Immature natural killer cell (primary cell): Measurements from ENCODE around the gene MYO18B. TPM values are rescaled to one million over a fixed set of nuclear protein-coding genes. Genes with fewer than 3 reads are reported as not detected.

Experiments
- DNase-seq, 3 donors: peaks; one replicate each; pipeline ENCODE4 v3.0.0; 2022; ENCODE audit warnings: mixed read lengths in 1 of 3
- H3K27ac Mint-ChIP-seq, 6 donors: one replicate each; pipeline ENCODE4 v1.8.0; 2020; ENCODE audit warnings: mixed read lengths in 6 of 6, mild to moderate bottlenecking in 5 of 6, inconsistent platforms in 4 of 6, moderate library complexity in 3 of 6
- H3K27me3 Mint-ChIP-seq, 3 donors: one replicate each; pipeline ENCODE4 v1.8.0; 2020 to 2021; ENCODE audit warnings: low read depth in 3 of 3, mild to moderate bottlenecking in 3 of 3, mixed read lengths in 3 of 3, moderate library complexity in 3 of 3, inconsistent platforms in 1 of 3
- H3K36me3 Mint-ChIP-seq, 3 donors: one replicate each; pipeline ENCODE4 v1.8.0; 2020; ENCODE audit warnings: mixed read lengths in 3 of 3, inconsistent platforms in 2 of 3, mild to moderate bottlenecking in 2 of 3
- H3K4me1 Mint-ChIP-seq, 2 donors: one replicate each; pipeline ENCODE4 v1.8.0; 2020; ENCODE audit warnings: inconsistent platforms in 2 of 2, mild to moderate bottlenecking in 2 of 2, mixed read lengths in 2 of 2, moderate library complexity in 1 of 2
- H3K4me3 Mint-ChIP-seq, 5 donors: one replicate each; pipeline ENCODE4 v1.8.0; 2020; ENCODE audit warnings: mild to moderate bottlenecking in 5 of 5, mixed read lengths in 5 of 5, inconsistent platforms in 3 of 5, moderate library complexity in 3 of 5
- H3K9me3 Mint-ChIP-seq, 6 donors: one replicate each; pipeline ENCODE4 v1.8.0; 2020; ENCODE audit warnings: mild to moderate bottlenecking in 6 of 6, mixed read lengths in 6 of 6, inconsistent platforms in 4 of 6, moderate library complexity in 3 of 6
- polyA plus RNA-seq, 3 donors: library from polyadenylated mRNA; unstranded; fragments of 300-500 nt; fragmentation: Illumina TruSeq; gene quantifications; one replicate each; pipeline ENCODE4 v1.2.3, GENCODE V29; 2021

Gene MYO18B
- polyA plus RNA-seq, 3 donors from 2014 or later = not detected

GRCh38 chr22:25728071-25728470 lies 13.9 kb upstream of the MYO18B start:
- peaks cover 0 to 4% (median 0%) of the 10 kb centered on the region in 3 donors for H3K27me3 Mint-ChIP-seq
- no peaks in the 10 kb centered on the region for H3K36me3 Mint-ChIP-seq
- no peaks in the 10 kb centered on the region for H3K9me3 Mint-ChIP-seq
- no peaks in the 10 kb centered on the region for H3K4me1 Mint-ChIP-seq
- no peak for DNase-seq
- H3K4me3 Mint-ChIP-seq = no peak overlapping the region
- H3K27ac Mint-ChIP-seq = no peak overlapping the region

- Mint-ChIP-seq H3K4me1 (no peaks in the 10 kb centered on the region), H3K36me3 (no peaks in the 10 kb centered on the region), H3K27ac (no peak overlapping the region), H3K27me3 (peaks cover 0 to 3% (median 2%) of the 10 kb centered on the region in 3 donors), H3K9me3 (no peaks in the 10 kb centered on the region), H3K4me3 (no peak overlapping the region)
- no peak for DNase-seq
Measured at GRCh38 chr22:25729016-25729995, 12.7 kb upstream of the MYO18B start.

GRCh38 chr22:25735650-25736049 lies 6.3 kb upstream of the MYO18B start:
- Mint-ChIP-seq H3K27ac (no peak overlapping the region), H3K4me3 (no peak overlapping the region), H3K27me3 (peaks cover 7 to 8% (median 8%) of the 10 kb centered on the region in 3 donors), H3K9me3 (no peaks in the 10 kb centered on the region), H3K4me1 (peaks cover 6 to 11% of the 10 kb centered on the region in 2 donors), H3K36me3 (no peaks in the 10 kb centered on the region)
- DNase-seq = no peak

- DNase-seq = peak; percentile 0 to 14 (median 9)
- Mint-ChIP-seq H3K4me1 (peaks cover 6 to 11% of the 10 kb centered on the region in 2 donors), H3K27me3 (peaks cover 7 to 8% (median 8%) of the 10 kb centered on the region in 3 donors), H3K27ac (peak overlapping the region in 1 of 6 donors; percentile 65), H3K9me3 (no peaks in the 10 kb centered on the region), H3K36me3 (no peaks in the 10 kb centered on the region), H3K4me3 (peak overlapping the region in 4 of 5 donors; percentile 3 to 62 (median 38))
Measured at GRCh38 chr22:25736378-25737011, 5.5 kb upstream of the MYO18B start.

- no peaks in the 10 kb centered on the region for H3K36me3 Mint-ChIP-seq
- no peaks in the 10 kb centered on the region for H3K9me3 Mint-ChIP-seq
- H3K4me1 Mint-ChIP-seq = peaks cover 6 to 11% of the 10 kb centered on the region in 2 donors
- no peak overlapping the region for H3K4me3 Mint-ChIP-seq
- no peak overlapping the region for H3K27ac Mint-ChIP-seq
- no peak for DNase-seq
- peaks cover 4 to 10% (median 8%) of the 10 kb centered on the region in 3 donors for H3K27me3 Mint-ChIP-seq
Measured at GRCh38 chr22:25739659-25740344, 2.2 kb upstream of the MYO18B start.

GRCh38 chr22:25742918-25743708 lies 1.1 kb downstream of the MYO18B start:
- DNase-seq = no peak
- Mint-ChIP-seq H3K9me3 (no peaks in the 10 kb centered on the region), H3K4me3 (no peak overlapping the region), H3K27me3 (peaks cover 5 to 6% (median 6%) of the 10 kb centered on the region in 3 donors), H3K4me1 (no peaks in the 10 kb centered on the region), H3K36me3 (no peaks in the 10 kb centered on the region), H3K27ac (no peak overlapping the region)

GRCh38 chr22:25744694-25745093 lies 2.7 kb downstream of the MYO18B start:
- Mint-ChIP-seq H3K4me1 (no peaks in the 10 kb centered on the region), H3K27me3 (peaks cover 3 to 5% (median 4%) of the 10 kb centered on the region in 3 donors), H3K4me3 (no peak overlapping the region), H3K9me3 (no peaks in the 10 kb centered on the region), H3K27ac (no peak overlapping the region), H3K36me3 (no peaks in the 10 kb centered on the region)
- DNase-seq = no peak

- DNase-seq = no peak
- H3K4me3 Mint-ChIP-seq = no peak overlapping the region
- H3K4me1 Mint-ChIP-seq = no peaks in the 10 kb centered on the region
- H3K27ac Mint-ChIP-seq = no peak overlapping the region
- no peaks in the 10 kb centered on the region for H3K36me3 Mint-ChIP-seq
- peaks cover 3 to 4% (median 3%) of the 10 kb centered on the region in 3 donors for H3K27me3 Mint-ChIP-seq
- H3K9me3 Mint-ChIP-seq = no peaks in the 10 kb centered on the region
Measured at GRCh38 chr22:25745341-25746011, 3.5 kb downstream of the MYO18B start.

GRCh38 chr22:25746012-25746373 lies 4.0 kb downstream of the MYO18B start:
- Mint-ChIP-seq H3K9me3 (no peaks in the 10 kb centered on the region), H3K4me3 (no peak overlapping the region), H3K27me3 (peaks cover 3 to 4% (median 3%) of the 10 kb centered on the region in 3 donors), H3K27ac (no peak overlapping the region), H3K4me1 (no peaks in the 10 kb centered on the region), H3K36me3 (no peaks in the 10 kb centered on the region)
- no peak for DNase-seq

GRCh38 chr22:25747245-25747944 lies 5.4 kb downstream of the MYO18B start:
- Mint-ChIP-seq H3K4me1 (no peaks in the 10 kb centered on the region), H3K27ac (no peak overlapping the region), H3K27me3 (peaks cover 3 to 4% (median 3%) of the 10 kb centered on the region in 3 donors), H3K36me3 (no peaks in the 10 kb centered on the region), H3K4me3 (no peak overlapping the region), H3K9me3 (no peaks in the 10 kb centered on the region)
- DNase-seq = no peak

GRCh38 chr22:25748140-25748539 lies 6.2 kb downstream of the MYO18B start:
- no peak for DNase-seq
- Mint-ChIP-seq H3K27me3 (peaks cover 3 to 4% (median 3%) of the 10 kb centered on the region in 3 donors), H3K4me1 (no peaks in the 10 kb centered on the region), H3K9me3 (no peaks in the 10 kb centered on the region), H3K4me3 (no peak overlapping the region), H3K27ac (no peak overlapping the region), H3K36me3 (no peaks in the 10 kb centered on the region)

- Mint-ChIP-seq H3K4me3 (no peak overlapping the region), H3K36me3 (no peaks in the 10 kb centered on the region), H3K27me3 (peaks cover 3 to 4% (median 4%) of the 10 kb centered on the region in 3 donors), H3K9me3 (no peaks in the 10 kb centered on the region), H3K27ac (no peak overlapping the region), H3K4me1 (no peaks in the 10 kb centered on the region)
- DNase-seq = no peak
Measured at GRCh38 chr22:25748704-25749103, 6.7 kb downstream of the MYO18B start.
